Measurements from ENCODE around the gene PACRG.
A peak's percentile ranks its signal among the peaks of the same experiment; 100 is the strongest.

Gene PACRG

DNA sequence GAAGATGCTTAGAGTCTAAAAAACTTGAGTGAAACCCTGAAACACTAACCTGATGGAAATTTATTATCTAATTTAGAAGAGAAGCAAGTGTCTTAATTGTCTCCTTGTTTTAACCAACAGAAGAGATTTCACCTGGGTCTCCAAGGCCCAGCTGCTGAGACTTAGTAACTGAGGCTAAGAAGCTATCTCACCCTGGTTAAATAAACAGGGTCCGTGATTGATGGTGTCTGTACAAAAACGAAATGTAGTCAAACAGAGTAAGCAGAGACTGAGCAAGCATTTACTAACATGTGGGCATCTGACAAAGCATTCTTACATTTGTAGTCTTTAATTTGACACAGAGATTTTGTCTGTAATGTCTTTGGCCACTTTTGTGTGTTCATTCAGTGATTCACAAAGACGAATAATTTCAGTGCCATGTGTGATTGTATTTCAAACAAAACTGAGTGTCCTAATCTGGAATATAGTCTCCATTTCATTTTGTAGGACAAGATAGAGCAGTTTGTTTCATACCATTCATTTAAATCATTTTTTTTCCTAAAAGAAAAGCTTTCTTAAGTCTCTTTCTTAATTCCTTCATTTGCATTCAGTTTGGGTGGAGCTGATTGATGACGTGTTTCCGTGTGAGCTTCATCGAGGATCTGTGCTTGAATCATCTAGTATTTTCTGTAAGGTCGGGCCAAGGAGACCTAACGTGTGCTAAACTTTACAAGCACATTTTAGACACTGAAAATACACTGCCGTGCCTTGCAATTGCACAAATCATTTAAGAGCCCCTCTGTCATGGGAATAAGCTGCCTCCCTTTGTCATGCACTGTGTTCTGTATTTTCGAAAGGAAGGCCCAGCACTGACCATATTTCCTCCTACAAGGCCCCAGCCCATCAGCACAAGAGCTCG is 516.2 kb downstream of the PACRG start:
- peak; percentile 68 for DNase-seq (ENCODE audit: low spot score)

DNA sequence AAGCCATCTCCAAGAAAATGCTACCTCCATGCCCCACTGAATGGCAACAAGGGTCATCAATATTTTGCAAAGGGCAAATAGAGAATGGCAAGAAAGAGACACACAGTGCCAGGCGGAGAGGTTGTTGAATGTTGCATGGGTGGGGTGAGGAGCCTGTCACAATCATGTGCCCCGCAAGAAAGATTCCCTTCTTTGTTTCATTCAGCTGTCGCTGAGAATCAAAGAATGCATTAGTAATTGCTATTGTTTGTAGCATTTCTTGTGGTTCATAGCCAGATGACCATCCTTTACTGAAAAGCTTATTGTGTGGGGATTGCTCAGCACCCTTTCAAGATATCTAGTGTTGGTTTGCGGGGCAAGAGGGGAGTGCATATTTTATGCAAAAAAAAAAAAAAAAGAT is 520.3 kb downstream of the PACRG start:
- DNase-seq (ENCODE audit: low spot score), result peak; percentile 98

DNA sequence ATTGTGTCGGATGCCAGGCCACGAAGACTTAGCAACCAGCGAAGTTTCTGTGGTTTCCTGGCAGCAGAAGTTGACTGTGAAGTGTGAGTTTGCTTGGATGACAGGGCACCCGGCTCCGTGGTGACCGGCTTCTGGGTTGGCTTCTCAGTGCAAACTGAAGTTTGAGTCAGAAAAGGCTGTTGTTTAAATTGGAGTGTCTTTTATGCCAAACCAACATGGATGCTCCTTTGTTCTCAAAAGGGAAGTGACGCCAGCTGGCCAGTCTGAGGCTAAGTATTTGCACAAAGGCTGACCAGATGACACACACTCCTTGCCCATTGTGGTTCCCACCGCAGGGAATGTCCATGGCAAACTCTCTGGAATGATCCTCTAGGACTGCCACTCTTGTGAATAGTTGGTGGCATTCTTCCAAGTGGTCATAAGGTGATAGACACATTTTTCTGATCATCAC is 521.9 kb downstream of the PACRG start:
- DNase-seq (ENCODE audit: low spot score), result peak; percentile 81

DNA sequence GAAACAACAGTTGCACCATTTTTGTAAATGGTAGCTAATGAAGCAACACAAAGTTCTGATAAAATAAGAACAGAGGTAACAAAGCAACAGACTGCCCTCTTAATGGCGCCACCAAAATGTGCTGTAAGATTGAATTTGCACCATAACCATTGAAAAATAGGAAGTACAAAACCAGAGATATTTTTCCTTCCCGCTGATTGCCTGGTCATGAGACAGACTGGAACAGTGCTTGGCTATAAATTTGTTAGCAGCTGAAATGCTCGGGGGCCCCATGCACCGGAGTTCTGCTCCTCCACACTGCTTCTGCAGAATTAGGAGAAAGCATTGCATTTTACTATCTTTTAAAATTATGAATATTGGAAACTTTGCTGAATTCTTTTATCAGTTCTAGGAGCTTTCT is 522.3 kb downstream of the PACRG start:
- DNase-seq (ENCODE audit: low spot score), result no peak

DNA sequence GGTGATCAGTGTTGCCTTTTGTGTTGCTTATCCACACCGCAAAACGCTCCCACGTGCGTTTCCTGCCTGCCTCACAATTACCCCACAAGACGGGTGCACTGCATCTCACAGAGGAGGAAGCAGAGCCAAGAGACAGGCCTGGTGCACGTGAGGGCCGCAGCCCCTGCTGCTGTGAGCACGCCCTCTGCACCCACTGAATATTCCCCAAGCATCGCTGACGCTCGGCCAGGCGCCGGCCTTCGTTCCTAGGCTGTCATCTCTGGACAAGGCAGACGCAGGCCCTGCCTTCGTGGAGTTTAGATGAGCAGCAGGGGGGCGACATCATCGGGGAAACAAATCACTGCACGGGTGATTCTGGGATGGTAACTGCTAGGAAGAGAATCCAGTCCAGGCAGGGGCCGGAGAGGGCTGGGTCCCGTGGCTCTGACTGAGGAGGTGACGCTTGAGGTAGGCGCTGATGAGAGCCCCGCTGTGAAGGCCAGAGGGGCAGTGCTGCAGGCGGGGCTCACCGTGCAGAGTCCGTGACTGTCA is 524.4 kb downstream of the PACRG start:
- peak; percentile 43 for DNase-seq (ENCODE audit: low spot score)

DNA sequence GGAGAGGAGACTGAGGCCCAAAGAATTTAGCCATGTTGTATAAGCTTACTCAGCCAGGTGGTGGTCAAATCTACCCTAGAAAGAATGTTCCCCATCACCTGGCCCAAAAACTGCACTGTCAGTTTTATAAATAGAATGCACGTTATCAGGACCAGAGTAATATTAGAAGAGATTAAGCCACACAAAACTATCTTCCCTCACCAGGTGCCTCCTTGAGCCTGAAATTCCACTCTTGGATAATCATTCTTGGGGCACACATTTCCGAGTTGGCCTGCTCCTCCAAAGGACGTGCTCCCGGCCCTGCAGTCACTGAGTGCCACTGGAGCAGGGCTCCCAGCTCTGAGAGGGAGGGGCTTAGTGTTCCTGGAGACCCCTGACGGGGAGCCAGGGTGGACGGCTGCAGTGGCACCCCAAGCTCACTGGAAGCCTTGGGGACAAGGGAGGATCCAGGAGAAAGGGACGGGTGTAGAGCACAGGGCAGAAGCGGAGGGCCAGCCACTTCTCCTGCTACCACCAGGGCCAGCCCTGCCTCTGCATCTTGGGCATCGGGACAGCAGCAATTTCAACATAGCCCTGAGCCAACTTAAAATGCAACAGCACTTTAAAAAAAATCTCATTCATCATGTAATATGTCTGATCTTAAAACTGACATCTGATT is 525.9 kb downstream of the PACRG start:
- peak; percentile 40 for DNase-seq (ENCODE audit: low spot score)

DNA sequence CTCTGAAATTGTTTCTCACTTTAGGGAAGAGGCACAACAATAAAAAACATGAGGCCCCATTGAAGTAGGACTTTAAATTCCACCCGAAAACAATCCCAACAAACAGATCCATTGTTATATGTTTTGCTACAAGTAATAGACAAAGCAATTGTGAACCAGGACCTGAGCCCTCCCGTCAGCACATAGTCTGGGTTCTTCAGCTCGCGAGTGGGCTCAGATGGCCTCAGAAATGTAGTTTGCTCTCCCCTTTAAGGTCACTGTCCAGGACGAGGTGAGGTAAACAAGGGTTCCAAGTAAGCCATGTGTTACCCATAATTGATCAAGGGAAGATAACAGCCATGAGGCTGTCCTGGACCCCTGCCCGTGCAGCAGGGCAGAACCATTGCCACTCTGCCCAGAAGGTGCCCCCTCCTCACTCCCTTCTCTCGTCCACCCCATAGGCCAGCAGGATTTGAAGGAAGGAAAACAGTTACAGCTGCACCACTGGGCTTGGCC is 526.6 kb downstream of the PACRG start:
- peak; percentile 94 for DNase-seq (ENCODE audit: low spot score)

DNA sequence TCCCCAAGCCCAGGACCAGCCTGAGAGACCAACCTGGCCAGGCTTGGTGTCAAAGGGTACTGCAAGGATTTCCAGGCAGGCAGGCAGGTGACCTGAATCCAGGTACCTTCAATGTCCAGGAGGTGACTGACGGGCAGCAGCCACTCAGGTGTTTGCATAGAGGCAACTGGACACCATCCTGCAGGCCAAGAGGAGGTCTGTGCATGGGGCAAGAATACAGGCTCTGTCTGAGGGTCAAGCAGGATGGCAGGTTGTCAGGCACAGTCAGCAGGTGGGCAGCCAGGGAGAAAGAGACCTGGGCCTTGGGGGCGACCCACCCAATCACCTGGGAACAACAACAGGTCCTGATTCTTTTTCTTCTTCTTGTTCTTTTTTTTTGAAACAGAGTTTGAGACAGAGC is 527.5 kb downstream of the PACRG start:
- DNase-seq (ENCODE audit: low spot score), result no peak

DNA sequence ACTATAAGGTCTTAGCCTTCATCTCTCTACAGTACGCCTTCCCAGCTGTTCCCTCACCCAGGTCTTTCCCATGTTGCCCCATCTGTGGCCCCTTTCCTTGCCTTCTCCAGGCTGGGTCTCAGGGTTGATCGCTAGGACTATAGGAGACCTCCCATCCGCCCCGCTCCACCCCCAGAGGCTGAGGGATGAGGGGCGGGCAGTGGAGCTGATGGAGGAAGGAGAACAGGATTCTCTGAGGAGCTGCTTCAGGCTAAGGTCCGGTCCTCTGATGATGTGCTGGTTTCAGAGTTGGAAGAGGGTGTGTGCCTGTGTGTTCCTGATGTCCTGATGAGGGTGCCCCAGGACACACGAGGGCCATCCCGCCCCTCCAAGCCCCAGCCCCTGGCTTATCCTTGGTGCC is 531.9 kb downstream of the PACRG start:
- DNase-seq (ENCODE audit: low spot score), result no peak

DNA sequence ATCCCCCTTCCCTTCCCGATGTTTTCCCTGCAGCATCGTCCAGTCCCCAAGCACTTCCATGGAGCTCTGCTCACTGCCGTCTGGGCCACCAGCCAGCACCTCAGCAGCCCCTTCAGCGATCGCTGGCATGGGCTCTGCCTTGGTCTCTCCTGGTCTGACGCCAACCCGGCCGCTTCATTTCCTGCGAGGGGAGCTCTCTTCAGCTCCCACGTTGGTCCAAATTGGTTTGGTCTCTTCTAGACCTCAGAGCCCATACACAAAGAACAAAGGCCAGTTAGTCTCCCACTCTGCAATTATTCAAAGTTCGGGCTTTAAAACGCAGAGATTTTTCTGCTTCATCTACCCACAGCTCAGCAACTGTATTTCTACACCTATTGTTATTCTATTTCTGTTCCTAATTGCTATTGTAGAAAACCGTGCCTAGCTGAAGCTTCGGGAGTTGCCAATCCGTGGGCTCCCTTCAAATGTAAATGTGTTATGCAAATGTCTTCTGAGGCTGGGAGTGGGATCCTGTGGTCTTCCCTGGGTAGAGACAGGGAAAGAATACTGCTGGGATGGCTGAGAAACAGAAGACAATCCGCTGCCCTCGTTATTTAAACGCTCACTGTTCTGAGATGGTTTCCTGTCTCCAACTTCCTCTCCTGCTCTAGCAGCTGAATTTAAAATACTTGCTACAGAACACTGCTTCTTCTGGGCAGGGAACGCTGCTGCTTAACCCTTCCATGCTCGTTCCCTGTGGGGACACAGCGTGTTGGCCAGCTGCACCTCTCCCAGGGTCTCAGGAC is 532.5 kb downstream of the PACRG start:
- peak; percentile 85 for DNase-seq (ENCODE audit: low spot score)

DNA sequence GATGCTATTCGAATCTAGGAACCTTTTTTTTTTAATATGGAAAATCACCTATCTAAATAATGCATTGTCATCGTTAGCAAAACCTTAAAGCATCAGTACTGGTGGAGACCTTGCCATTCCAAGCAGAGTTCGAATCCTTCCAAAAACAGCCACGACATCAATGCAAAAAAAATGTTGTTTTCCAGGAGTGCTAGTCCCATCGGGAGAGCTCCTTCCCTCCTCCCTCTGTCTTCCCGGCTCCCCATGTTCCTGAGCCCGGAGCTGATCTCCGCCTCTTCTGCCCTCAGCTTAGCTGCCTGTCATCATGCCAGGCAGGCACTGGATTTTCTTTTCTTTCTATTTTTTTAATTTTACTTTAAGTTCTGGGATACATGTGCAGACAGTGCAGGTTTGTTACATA is 533.1 kb downstream of the PACRG start:
- DNase-seq (ENCODE audit: low spot score), result peak; percentile 67

DNA sequence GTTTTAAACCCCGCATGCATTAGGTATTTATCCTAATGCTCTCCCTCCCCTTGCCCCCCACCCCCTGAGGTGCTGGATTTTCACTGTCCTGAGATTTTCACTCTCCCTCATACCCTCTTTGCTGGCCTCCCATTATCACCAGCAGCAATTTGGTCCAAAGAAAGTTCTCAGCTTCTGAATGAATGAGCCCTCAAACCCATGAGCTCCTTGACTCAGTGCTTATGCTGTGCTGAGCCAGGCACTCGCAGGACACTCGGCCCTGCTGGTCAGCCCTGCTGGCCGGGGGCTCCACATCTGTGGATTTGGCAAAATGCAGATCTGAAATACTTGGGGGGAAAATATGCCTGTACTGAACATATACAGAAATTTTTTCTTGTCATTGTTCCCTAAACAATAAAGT is 533.6 kb downstream of the PACRG start:
- DNase-seq (ENCODE audit: low spot score), result peak; percentile 63

DNA sequence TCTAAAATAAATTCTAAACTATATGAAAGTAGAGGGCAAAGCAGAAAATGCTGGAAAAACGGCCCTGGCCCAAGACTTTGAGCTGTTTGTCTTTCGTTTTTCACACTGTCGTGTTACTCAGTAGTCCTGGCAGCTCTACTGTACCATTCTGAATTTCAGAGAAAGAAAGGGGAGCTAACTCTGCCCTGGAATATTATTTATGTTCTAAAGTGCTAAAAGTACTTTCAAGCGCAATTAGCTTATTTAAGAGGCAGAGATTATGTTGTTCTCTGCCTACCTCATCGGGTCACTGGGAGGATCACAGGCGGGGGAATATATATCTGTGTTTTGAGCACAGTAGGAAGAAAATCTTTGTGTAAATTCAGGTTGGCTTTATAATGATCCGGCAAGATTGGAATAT is 534.3 kb downstream of the PACRG start:
- DNase-seq (ENCODE audit: low spot score), result peak; percentile 58

DNA sequence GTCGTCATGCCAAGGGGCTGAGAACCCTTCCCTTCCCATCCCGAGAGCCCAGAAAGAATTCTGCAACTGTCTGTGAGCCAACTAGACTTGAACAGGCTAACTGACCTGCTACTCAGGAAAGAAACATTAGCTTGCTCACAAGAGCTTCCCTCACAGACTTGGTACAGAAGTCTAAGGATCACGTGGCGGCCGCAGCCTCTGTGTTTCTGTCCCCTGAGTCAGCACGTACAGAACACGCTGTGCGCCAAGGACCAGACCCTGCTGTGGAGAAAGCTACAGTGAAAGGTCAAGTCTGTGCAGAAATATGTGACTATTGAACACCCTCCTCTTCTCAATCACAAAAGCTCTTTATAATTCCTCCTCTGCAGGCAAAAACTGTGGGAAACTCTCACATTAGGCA is 535.4 kb downstream of the PACRG start:
- DNase-seq (ENCODE audit: low spot score), result peak; percentile 87

DNA sequence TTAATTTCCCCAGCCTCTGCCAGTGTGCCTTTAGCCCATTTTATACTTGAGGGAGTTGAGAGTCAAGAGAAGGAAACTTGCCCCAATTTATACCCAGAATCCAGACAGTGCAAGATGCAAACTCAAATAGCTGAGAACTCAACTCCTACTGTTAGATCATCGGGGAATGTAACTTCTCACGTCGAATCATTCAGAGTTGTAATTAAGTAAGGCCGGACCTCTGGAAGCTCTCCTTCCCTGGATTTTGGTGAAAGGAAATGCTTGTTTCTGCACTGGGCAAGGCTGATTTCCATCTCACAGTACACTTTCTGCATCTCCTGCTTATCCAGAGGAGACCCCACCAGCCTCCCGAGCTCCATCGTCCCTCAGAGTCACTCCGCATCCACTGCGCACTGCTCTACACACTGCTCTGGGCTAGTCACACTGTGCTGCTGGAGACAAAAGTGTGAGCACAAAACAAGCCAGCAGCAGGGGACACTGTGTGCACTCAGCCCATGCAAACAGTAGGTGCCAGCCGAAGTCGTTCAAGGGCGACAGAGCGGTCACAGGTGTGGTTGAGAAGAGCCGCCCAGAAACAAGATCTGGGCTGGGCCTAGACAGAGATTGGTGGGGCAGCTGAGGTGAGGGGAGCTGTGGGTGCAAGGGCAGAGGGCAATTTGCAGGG is 536.4 kb downstream of the PACRG start:
- DNase-seq (ENCODE audit: low spot score), result peak; percentile 79

DNA sequence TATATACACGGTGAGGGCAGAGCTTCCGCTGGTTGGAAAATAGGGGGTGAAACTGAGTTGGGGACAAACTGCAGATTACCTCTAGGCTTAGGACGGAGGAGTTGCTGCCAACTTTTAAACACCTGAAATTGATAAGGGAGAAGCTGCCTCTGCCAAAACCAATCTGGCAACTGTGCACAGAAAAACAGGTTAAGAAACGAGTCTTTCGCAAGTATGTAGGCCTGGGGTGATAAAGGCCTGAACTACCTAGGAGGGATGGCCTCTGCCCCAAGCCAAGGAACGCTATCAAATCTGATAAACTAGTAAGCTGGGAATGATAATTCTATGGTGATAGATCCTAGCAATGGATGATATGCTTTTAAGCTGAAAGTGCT is 536.9 kb downstream of the PACRG start:
- DNase-seq (ENCODE audit: low spot score), result no peak

DNA sequence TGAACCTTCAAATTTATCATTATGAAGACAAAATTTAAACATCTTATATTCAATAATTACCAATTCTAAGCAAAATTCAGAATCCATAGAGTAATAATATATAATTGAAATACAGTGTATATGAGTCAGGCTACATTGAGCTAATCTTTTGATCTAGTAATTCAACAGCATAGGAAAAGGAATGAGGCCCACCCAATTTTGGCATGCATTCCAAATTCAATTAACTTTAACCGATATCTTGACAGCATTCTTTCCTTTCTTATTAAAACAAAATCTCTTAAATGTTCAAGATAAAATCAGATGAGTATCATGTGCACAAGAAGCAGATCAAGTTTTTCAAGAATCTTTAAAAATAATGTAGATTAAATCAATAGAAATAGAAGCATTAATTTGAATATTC is 553.9 kb downstream of the PACRG start:
- no peak for DNase-seq (ENCODE audit: low spot score)

DNA sequence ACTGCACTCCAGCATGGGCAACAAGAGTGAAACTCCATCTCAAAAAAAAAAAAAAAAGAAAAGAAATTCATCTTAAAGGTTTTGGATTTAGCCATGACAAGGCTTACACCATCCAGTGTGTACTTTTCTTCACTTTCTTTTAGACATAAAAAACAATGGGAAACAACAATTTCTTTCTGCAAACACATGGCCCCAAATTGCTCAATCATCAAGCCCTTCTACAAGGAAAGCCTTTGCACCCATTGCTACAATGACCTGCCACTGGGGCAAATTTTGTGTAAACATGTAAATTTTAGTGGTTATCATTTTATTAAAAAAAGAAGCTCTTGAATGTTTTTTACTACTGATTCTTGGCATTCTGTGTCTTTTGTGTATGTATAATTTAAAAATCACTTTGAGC is 554.9 kb downstream of the PACRG start:
- DNase-seq (ENCODE audit: low spot score), result no peak

DNA sequence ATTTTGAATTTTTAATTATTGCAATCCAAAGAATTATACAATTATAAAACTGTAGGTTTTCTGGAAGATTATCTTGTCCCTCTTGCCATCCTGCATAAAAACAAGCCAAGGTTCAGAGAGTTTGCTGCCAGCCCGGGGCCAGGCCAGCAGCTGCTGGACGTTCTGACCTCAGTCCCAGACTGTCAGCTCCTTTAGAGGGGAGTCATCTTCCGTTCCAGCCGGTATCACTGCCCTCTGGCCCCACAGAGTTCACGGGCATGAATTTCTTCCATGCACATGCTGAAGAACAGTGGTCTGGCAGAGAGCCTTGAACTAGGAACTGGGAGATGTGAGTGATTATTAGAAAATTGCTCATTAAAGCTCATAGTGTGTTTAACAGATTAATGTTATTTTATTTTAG is 556.4 kb downstream of the PACRG start:
- DNase-seq (ENCODE audit: low spot score), result peak; percentile 40

DNA sequence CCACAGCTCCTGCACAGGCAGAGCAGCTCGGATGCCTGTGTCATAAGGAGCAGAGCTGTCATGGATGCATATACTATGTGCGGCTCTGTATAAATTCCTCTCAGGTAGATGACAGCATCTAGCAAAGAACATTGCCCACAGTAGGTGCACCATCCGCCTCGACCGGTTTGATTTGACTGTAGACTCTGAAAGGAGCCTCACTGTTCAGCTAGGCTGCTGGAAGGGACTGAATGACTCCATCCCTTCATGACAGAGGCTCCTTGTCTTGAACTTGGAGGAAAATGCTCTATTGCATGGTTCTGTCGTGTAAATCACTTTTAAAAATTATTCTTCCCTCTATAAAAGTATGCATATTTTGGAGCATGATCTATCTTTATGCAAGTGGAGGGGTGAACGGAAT is 557.9 kb downstream of the PACRG start:
- peak; percentile 92 for DNase-seq (ENCODE audit: low spot score)

DNA sequence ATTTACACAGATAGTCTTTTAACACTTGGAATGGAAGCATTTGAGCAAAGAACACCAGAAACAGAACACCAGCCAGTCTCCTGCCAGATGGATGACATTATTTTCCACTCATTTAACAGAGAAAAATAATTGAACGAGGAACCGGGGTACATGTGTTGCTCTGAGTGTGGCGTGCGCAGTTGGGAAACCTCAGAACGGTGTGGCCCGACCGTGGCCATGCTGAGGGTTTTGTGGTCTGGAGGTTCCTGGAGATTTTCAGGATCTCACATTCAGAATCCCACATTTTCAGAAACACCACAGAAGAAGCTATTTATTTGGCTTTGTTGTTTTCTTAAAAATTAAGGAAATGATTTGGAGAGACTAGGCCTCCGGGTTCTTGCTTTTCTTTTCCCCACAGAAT is 559.9 kb downstream of the PACRG start:
- DNase-seq (ENCODE audit: low spot score), result no peak

DNA sequence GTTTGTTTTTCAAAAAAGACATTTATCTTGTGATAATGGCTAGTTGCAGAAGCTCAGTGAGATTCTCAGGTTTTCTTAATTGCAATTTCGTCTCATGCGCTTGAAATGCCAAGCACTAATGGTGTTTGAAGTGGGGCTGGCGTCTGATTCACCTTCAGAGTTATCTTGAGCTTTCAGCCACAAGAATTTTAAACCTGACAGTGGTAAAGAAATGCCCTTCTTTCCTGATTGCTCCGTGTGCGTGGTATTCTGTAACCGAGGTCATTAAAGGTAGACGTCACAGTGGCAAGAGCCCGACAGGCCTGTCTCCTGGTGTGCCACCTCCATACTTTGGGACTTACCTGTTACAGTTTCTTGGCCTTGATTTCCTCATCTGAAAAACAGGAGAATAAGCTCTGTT is 560.3 kb downstream of the PACRG start:
- no peak for DNase-seq (ENCODE audit: low spot score)
